Activated T-cell treated with anti-CD3 and anti-CD28 coated beads for 1 hour (primary cell): ENCODE measurements around the gene PHLDA1.
"Not testable (repeated sequence)": the region's sequence is repeated elsewhere in the genome, so short reads cannot be mapped to it uniquely, and the experiment has no call there.

Experiments used
- DNase-seq: peaks from one replicate; pipeline ENCODE4 v3.0.0-alpha.2; 2020; ENCODE audit warnings: low read depth

The PHLDA1 gene

GRCh38 chr12:76018672-76019071, 12.9 kb downstream of the PHLDA1 start:
- DNase-seq = no peak

DNA sequence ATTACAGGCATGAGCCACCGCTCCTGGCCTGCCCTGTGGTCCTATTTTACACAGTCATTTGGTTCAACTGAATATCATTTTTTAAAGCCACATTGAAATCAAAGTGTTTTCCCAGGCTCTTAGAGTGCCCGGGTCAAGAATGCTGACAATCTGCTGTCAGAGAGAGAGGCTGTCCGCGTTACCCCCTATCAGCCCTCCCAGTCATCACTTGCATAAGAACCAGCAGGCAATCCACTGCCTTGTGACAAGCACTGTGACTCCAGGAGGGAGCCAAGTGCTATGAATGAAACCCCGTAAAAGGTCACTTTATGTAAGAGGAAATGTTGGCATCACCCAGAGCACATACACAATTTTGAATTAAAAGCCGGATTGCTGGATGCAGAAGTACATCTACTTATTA, 13.5 kb downstream of the PHLDA1 start:
- no peak for DNase-seq

DNA sequence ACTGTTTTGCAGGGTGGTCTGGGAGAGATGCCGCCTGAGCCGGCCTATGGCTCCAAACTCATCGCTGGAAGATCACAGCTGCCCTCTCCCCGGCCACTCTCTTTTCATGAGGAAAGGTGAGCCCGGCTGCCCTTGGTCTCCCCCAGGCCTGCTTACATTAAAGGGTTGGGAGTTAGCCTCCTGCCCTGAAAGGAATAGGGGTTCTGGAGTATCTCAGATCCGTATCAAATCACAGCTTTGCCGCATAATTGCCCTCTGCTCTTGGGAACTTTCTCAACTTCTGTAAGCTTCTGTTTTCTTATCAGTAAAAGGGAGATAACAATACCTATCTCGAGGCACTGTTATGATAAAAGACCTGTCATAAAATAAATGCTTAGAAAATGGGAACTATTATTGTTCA, 17.6 kb downstream of the PHLDA1 start:
- DNase-seq = no peak

DNA sequence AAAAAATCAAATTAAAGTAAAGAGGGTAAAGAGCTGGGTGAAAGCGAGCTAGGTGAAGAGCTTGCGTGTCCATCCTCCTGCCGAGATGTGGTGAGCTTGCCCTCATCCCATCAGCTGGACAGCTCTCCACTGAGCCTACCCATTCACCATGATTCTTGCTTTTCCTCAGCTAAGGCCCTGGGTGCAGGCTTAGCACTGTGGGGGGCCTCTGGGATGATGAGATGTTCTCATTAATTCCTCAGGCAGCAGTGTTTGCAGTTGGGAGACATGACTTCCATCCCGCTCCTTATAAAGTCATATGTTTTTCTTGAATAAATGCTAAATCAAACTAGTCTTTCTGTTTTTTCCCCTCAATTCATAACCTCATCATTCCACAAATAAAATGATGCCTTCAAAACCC, 18.0 kb downstream of the PHLDA1 start:
- no peak for DNase-seq

- DNase-seq = no peak
Measured at GRCh38 chr12:76012644-76013043, 18.9 kb downstream of the PHLDA1 start.

DNA sequence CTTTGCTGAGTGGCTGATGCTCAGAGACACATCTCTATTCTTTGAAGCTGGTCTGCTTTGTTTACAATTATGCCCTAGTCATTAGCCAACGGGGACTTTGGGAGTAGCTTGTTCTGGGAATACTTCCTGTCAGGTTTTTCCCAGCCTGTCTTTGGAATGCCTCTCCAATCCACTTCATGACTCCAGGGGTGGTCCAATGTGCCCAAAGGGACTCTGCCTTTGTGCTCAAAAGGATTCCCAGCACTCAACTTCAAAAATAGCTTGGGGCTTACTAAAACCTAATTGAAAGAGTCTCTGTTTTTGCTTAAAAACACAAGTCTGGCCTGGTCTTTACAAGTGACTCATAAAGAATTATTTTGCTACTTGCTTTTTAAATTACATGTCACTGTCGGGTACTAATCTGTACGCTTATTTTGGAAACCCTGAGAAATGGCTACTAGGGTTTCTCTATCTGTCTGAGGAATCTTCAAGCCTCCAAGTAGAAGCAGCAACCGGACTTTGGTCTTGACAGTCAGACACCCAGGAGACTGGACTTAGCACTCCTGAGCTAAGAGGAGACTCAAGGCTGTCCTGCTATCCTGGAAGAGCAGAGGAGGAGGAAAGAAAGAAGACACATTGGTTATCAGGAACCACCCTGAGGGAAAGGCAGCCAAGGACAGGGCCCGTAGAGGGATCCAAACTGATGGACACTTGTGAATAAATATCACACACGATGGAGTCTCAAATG, 20.7 kb downstream of the PHLDA1 start:
- no peak for DNase-seq

DNA sequence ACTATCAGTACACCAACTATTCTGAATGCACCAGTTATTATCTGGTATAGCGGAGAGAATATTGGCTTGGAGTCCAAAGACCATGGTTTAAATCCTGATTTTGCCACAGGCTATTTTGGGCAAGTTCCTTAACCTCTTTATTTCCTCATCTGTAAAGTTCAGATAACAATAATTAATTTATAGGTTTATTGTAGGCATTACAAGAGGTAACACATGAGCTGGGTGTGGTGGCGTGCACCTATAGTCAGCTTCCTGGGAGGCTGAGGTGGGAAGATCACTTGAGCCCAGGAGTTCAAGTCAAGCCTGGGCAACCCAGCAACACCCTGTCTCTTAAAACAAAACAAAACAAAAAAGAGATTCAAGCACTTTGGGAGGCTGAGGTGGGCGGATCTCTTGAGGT, 23.1 kb downstream of the PHLDA1 start:
- no peak for DNase-seq

DNA sequence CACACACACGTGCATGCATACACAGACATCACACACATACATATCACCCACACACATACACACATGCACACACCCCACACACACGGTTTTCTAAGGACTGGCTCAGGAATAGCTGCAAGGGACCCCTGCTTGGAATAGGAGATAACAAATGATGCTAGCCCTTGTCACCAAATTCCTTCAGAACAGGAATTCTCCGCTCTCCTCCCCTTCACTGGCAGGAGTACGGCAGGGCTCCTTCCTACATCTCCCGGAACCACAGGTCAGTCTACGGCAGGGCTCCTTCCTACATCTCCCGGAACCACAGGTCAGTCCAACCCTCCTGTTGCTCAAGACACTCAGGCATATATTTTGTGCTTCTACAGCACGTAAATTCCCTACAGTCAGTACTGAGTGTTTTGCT, 23.9 kb downstream of the PHLDA1 start:
- DNase-seq = no peak

GRCh38 chr12:76006028-76006925, 25.3 kb downstream of the PHLDA1 start:
- DNase-seq = no peak

GRCh38 chr12:76003355-76003638, 28.3 kb downstream of the PHLDA1 start:
- no peak for DNase-seq

GRCh38 chr12:76002598-76003354, 28.8 kb downstream of the PHLDA1 start:
- no peak for DNase-seq

- DNase-seq = no peak
Measured at GRCh38 chr12:75998292-75999063, 33.1 kb downstream of the PHLDA1 start.

DNA sequence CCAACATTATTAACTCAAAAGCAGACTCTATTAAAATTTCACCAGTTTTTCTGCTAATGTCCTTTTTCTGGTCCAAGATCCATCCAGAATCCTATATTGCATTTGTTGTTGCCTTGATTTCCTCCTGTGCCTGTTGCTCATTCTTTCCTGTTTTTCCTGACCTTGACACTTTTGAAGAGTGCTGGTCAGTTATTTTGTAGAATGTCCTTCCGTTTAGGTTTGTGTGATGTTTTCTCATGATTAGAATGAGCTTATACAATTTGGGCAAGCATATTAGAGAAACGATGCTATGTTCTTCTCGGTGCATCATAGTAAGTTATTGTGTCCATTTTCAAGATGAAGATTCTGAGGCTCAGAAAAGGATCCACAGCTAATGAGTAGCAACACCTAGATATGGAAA, 33.9 kb downstream of the PHLDA1 start:
- DNase-seq = no peak

GRCh38 chr12:75996861-75997447, 34.6 kb downstream of the PHLDA1 start:
- DNase-seq = no peak

GRCh38 chr12:75995691-75996090, 35.9 kb downstream of the PHLDA1 start:
- no peak for DNase-seq

- DNase-seq = no peak
Measured at GRCh38 chr12:75994069-75994740, 37.4 kb downstream of the PHLDA1 start.

DNA sequence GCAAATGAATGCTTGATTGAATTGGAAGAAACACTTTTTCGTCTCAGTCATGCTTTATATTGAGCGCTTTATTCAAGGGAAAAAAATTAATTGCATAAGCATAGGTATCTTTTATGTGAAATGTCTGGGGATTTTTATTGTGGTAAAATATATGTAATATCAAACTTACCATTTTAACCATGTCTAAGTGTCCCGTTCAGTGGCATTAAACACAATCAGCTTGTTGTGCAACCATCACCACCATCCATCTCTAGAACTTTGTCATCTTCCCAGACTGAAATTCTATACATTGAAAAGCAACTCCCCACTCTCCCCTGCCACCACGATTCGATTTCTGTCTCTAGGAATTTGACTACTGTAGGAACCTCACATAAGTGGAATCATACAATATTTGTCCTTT, 39.8 kb downstream of the PHLDA1 start:
- no peak for DNase-seq

GRCh38 chr12:75990189-75990912, 41.2 kb downstream of the PHLDA1 start:
- DNase-seq = no peak

DNA sequence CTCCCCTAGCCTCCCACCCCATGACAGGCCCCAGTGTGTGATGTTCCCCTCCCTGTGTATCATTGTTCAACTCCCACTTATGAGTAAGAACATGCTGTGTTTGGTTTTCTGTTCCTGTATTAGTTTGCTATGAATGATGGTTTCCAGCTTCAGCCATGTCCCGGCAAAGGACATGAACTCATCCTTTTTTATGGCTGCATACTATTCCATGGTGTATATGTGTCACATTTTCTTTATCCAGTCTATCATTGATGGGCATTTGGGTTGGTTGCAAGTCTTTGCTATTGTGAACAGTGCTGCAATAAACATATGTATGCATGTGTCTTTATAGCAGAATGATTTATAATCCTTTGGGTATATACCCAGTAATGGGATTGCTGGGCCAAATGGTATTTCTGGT, 43.9 kb downstream of the PHLDA1 start:
- not testable (repeated sequence) for DNase-seq

GRCh38 chr12:75986001-75986746, 45.4 kb downstream of the PHLDA1 start:
- no peak for DNase-seq
